ENCODE data around the gene MSH2. TPM values are rescaled to one million over a fixed set of nuclear protein-coding genes. Genes with fewer than 3 reads are reported as not detected.

Gene MSH2
- total RNA-seq (2022), result 47.2 and 55.3 TPM in 2 replicates
- percentile 71 among the genes with signal in this experiment for Bru-seq, nascent RNA
- percentile 76 among the genes with signal in this experiment for BruChase-seq, experiment 1, labeled RNA remaining after a 6-hour chase
- BruChase-seq, experiment 2, labeled RNA remaining after a 2-hour chase, result percentile 71 among the genes with signal in this experiment
- long read RNA-seq, transcript MSH2-201 (16 exons, 3,307 nt), result major isoform, 77 of 119 reads
- long read RNA-seq, partial matches to known transcripts, result 11 of 119 reads
- long read RNA-seq, other reads (novel, unspliced or antisense), result 31 of 119 reads

- no peak for TF ChIP-seq CTCF (IDR thresholded peaks at IDR 0.05; ENCODE audit: unreplicated experiment)
- Mint-ChIP-seq H3K4me1 (ENCODE audit: low read depth, unreplicated experiment) (peaks cover 21% of the 10 kb centered on the region), H3K9me3 (ENCODE audit: low read depth, unreplicated experiment) (no peaks in the 10 kb centered on the region), H3K27ac (ENCODE audit: unreplicated experiment) (peak within 1 kb of the TSS; percentile 90), H3K4me3 (ENCODE audit: low read depth, unreplicated experiment) (peak within 1 kb of the TSS; percentile 99), H3K27me3 (ENCODE audit: unreplicated experiment) (no peaks in the 10 kb centered on the region), H3K36me3 (ENCODE audit: insufficient read depth, unreplicated experiment) (peaks cover 37% of the 10 kb centered on the region)
- CTCF ChIA-PET, result interaction anchor here (0.6 to 2.9 kb wide), 8 partner anchors 11 to 365 kb away, joined by 3 to 9 read pairs (median 3); no protein-coding TSS in a partner anchor
- BruUV-seq (replicated peaks), result no TSS peak
- peak; percentile 91 for DNase-seq
- intact Hi-C loops (cut with micrococcal nuclease; ENCODE audit: unreplicated experiment), result no loop called here
These were observed at the start of gene MSH2 for GRCh38 chr2:47402805-47403608. TSS of gene MSH2 (plus strand) at chr2:47403156. CDS start at chr2:47403192, 36 bp downstream.

GRCh38 chr2:47354013-47354847 is 48.7 kb upstream of the MSH2 start:
- no TSS peak for BruUV-seq (replicated peaks)
- no peak for TF ChIP-seq CTCF (IDR thresholded peaks at IDR 0.05; ENCODE audit: unreplicated experiment)
- peaks cover 29% of the 10 kb centered on the region for H3K4me1 Mint-ChIP-seq (ENCODE audit: low read depth, unreplicated experiment)
- peak overlapping the region; percentile 12 for H3K4me3 Mint-ChIP-seq (ENCODE audit: low read depth, unreplicated experiment)
- H3K27me3 Mint-ChIP-seq (ENCODE audit: unreplicated experiment), result no peaks in the 10 kb centered on the region
- no peaks in the 10 kb centered on the region for H3K36me3 Mint-ChIP-seq (ENCODE audit: insufficient read depth, unreplicated experiment)
- intact Hi-C loops (cut with micrococcal nuclease; ENCODE audit: unreplicated experiment), result no loop called here
- H3K9me3 Mint-ChIP-seq (ENCODE audit: low read depth, unreplicated experiment), result no peaks in the 10 kb centered on the region
- CTCF ChIA-PET, result interaction anchor here (1.5 kb wide), 1 partner anchor 9 kb away, joined by 4 read pairs; no protein-coding TSS in a partner anchor
- DNase-seq, result peak; percentile 46
- peak overlapping the region; percentile 31 for H3K27ac Mint-ChIP-seq (ENCODE audit: unreplicated experiment)

GRCh38 chr2:47354848-47355204 is 48.1 kb upstream of the MSH2 start:
- no TSS peak for BruUV-seq (replicated peaks)
- intact Hi-C loops (cut with micrococcal nuclease; ENCODE audit: unreplicated experiment), result no loop called here
- Mint-ChIP-seq H3K27ac (ENCODE audit: unreplicated experiment) (peak overlapping the region; percentile 31), H3K27me3 (ENCODE audit: unreplicated experiment) (no peaks in the 10 kb centered on the region), H3K9me3 (ENCODE audit: low read depth, unreplicated experiment) (no peaks in the 10 kb centered on the region), H3K4me1 (ENCODE audit: low read depth, unreplicated experiment) (peaks cover 29% of the 10 kb centered on the region), H3K36me3 (ENCODE audit: insufficient read depth, unreplicated experiment) (no peaks in the 10 kb centered on the region), H3K4me3 (ENCODE audit: low read depth, unreplicated experiment) (peak overlapping the region; percentile 12)
- CTCF ChIA-PET, result interaction anchor here (1.5 kb wide), 1 partner anchor 10 kb away, joined by 4 read pairs; no protein-coding TSS in a partner anchor
- no peak for TF ChIP-seq CTCF (IDR thresholded peaks at IDR 0.05; ENCODE audit: unreplicated experiment)
- DNase-seq, result no peak

GRCh38 chr2:47357483-47357882 is 45.5 kb upstream of the MSH2 start:
- no peaks in the 10 kb centered on the region for H3K36me3 Mint-ChIP-seq (ENCODE audit: insufficient read depth, unreplicated experiment)
- peak; percentile 50 for DNase-seq
- H3K9me3 Mint-ChIP-seq (ENCODE audit: low read depth, unreplicated experiment), result no peaks in the 10 kb centered on the region
- TF ChIP-seq CTCF (IDR thresholded peaks at IDR 0.05; ENCODE audit: unreplicated experiment), result no peak
- BruUV-seq (replicated peaks), result no TSS peak
- H3K4me1 Mint-ChIP-seq (ENCODE audit: low read depth, unreplicated experiment), result peaks cover 42% of the 10 kb centered on the region
- intact Hi-C loops (cut with micrococcal nuclease; ENCODE audit: unreplicated experiment), result no loop called here
- H3K4me3 Mint-ChIP-seq (ENCODE audit: low read depth, unreplicated experiment), result no peak overlapping the region
- CTCF ChIA-PET, result interaction anchor here (0.7 kb wide), 1 partner anchor 14 kb away, joined by 5 read pairs; no protein-coding TSS in a partner anchor
- H3K27me3 Mint-ChIP-seq (ENCODE audit: unreplicated experiment), result no peaks in the 10 kb centered on the region
- no peak overlapping the region for H3K27ac Mint-ChIP-seq (ENCODE audit: unreplicated experiment)

Measured in Calu3 (cell line).